22Rv1 (cell line): ENCODE results near the gene IFIT2.

Experiments used
- H3K27ac ChIP-seq: fragments of 450-650 bp; 2 replicates; pipeline ENCODE4 v1.5.1; 2017
- ZFX ChIP-seq: fragments of 450-650 bp; IDR thresholded peaks from 2 replicates; pipeline ENCODE4 v1.6.1; 2017; ENCODE audit warnings: antibody characterized with exemption, borderline replicate concordance
- TF ChIP-seq, protein P1 (sequence below): fragments of 450-650 bp; IDR thresholded peaks from 2 replicates; pipeline ENCODE4 v1.5.1; 2017; ENCODE audit warnings: mild to moderate bottlenecking

Gene IFIT2

DNA sequence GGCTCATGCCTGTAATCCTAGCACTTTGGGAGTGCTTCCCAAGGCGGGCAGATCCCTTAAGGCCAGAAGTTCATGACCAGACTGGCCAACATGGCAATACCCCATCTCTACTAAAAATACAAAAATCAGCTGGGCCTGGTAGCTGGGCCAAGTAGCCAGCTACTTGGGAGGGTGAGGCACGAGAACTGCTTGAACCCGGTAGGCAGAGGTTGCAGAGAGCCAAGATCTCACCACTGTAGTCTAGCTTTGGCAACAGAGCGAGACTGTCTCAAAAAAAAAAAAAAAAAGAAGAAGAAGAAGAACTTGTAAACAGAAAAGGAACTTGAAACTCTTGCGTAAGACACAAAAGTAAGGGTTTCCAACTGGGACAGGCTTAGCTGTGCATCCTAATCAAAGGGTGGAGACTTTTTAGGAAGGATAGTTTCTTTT, 5.6 kb upstream of the IFIT2 start:
- TF ChIP-seq, protein P1, sequence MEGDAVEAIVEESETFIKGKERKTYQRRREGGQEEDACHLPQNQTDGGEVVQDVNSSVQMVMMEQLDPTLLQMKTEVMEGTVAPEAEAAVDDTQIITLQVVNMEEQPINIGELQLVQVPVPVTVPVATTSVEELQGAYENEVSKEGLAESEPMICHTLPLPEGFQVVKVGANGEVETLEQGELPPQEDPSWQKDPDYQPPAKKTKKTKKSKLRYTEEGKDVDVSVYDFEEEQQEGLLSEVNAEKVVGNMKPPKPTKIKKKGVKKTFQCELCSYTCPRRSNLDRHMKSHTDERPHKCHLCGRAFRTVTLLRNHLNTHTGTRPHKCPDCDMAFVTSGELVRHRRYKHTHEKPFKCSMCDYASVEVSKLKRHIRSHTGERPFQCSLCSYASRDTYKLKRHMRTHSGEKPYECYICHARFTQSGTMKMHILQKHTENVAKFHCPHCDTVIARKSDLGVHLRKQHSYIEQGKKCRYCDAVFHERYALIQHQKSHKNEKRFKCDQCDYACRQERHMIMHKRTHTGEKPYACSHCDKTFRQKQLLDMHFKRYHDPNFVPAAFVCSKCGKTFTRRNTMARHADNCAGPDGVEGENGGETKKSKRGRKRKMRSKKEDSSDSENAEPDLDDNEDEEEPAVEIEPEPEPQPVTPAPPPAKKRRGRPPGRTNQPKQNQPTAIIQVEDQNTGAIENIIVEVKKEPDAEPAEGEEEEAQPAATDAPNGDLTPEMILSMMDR, result no peak
- TF ChIP-seq ZFX, result no peak
- H3K27ac ChIP-seq, result no peak overlapping the region

- no peak for TF ChIP-seq ZFX
- TF ChIP-seq, protein P1, result no peak
- H3K27ac ChIP-seq, result no peak overlapping the region
Measured at GRCh38 chr10:89297356-89297755, 4.5 kb upstream of the IFIT2 start.

DNA sequence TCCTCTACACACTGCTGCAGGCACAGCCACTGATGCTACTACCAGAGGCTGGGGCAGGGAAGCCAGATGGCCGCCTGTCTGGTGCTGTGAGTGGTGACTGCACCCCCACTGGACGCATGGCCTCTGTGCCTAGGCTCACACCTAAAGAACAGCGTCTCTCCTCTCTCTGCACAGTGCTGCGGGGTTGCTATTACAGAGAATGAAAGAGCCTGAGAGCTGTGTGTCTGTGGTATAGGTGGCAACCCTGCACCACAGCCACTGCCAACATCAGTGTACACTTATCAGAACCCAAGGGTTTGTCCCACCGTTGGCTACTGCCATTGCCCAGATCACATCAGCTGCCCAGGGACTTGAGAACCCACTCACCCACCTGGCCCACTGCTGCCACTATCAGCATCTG, 4.1 kb upstream of the IFIT2 start:
- no peak overlapping the region for H3K27ac ChIP-seq
- TF ChIP-seq ZFX, result no peak
- TF ChIP-seq, protein P1, result no peak

- no peak for TF ChIP-seq ZFX
- no peak overlapping the region for H3K27ac ChIP-seq
Measured at GRCh38 chr10:89299031-89299430, 2.8 kb upstream of the IFIT2 start.

GRCh38 chr10:89301232-89301631, 614 bp upstream of the IFIT2 start:
- H3K27ac ChIP-seq, result peak overlapping the region; percentile 43; the same call in 1 of the 2 replicates

DNA sequence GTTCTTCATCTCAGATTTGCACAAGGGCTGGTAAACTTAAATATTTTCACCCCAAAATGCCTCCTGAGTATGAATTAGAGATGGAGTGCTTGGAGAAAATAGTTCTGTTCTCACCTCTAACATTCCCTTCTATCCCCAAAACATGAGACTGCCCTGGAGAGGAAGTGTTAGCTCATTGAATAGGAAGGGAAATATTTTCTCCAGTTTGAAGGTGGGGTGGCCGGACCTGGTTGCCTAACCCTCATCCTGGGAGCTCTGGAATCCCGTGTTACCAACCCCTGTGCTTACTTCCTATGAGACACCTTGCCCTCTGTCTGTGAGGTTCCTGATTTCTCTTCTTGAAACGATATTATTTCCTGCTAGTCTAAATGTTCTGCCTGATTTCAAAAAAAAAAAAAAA, 779 bp downstream of the IFIT2 start:
- no peak overlapping the region; the same call in 1 of the 2 replicates for H3K27ac ChIP-seq
- TF ChIP-seq ZFX, result no peak
- TF ChIP-seq, protein P1, result no peak

More at GRCh38 chr10:89301232-89301631, 614 bp upstream of the IFIT2 start:
- TF ChIP-seq ZFX, result no peak
- TF ChIP-seq, protein P1, result no peak

GRCh38 chr10:89303161-89303560, 1.3 kb downstream of the IFIT2 start:
- H3K27ac ChIP-seq, result no peak overlapping the region

GRCh38 chr10:89304026-89304425, 2.2 kb downstream of the IFIT2 start:
- TF ChIP-seq, protein P1, result no peak
- TF ChIP-seq ZFX, result no peak
- H3K27ac ChIP-seq, result no peak overlapping the region

More at GRCh38 chr10:89303161-89303560, 1.3 kb downstream of the IFIT2 start:
- no peak for TF ChIP-seq ZFX
- TF ChIP-seq, protein P1, result no peak
